CD4-positive, alpha-beta memory T cell (primary cell): ENCODE data around the gene KIF13A. TPM values are rescaled to one million over a fixed set of nuclear protein-coding genes. Genes with fewer than 3 reads are reported as not detected.
"Not testable (repeated sequence)": the region's sequence is repeated elsewhere in the genome, so short reads cannot be mapped to it uniquely, and the experiment has no call there.

ENCODE experiments used
- CTCF ChIA-PET: fragments of 350-600 bp; sonication (Branson Sonifier 250); formaldehyde crosslinking; loops from one replicate; lab custom pipeline; 2021; ENCODE audit warnings: inconsistent platforms; ENCODE audit not compliant: partially characterized antibody; lab: Charles Lee
- POLR2A ChIA-PET: fragments of 350-600 bp; sonication (Branson Sonifier 250); formaldehyde crosslinking; loops from one replicate; lab custom pipeline; 2021; ENCODE audit not compliant: partially characterized antibody; lab: Charles Lee
- DNase-seq, 5 donors: peaks; one replicate each; pipeline versions ENCODE4 v3.0.0 to v3.0.0-alpha.2; 2020 to 2022; ENCODE audit warnings: mixed read lengths in 1 of 5
- H3K27ac ChIP-seq: one replicate; pipeline ENCODE4 v1.7.0; 2013; ENCODE audit warnings: low read depth, low read length
- H3K27me3 ChIP-seq: 2 replicates; pipeline ENCODE4 v1.7.0; 2013; ENCODE audit warnings: mild to moderate bottlenecking, low read length, moderate library complexity; ENCODE audit not compliant: insufficient read depth
- H3K36me3 ChIP-seq: 2 replicates; pipeline ENCODE4 v1.7.0; 2013; ENCODE audit warnings: mild to moderate bottlenecking, low read length, moderate library complexity; ENCODE audit not compliant: insufficient read depth
- H3K4me1 ChIP-seq: 2 replicates; pipeline ENCODE4 v1.7.0; 2013; ENCODE audit warnings: mild to moderate bottlenecking, low read length, moderate library complexity; ENCODE audit not compliant: insufficient read depth
- H3K4me3 ChIP-seq, 2 donors: one replicate each; pipeline ENCODE4 v1.7.0; 2013; ENCODE audit warnings: low read length in 2 of 2, mild to moderate bottlenecking in 1 of 2
- H3K9me3 ChIP-seq, 2 donors: one replicate each; pipeline ENCODE4 v1.7.0; 2013; ENCODE audit warnings: low read length in 2 of 2, control low read depth in 1 of 2; ENCODE audit not compliant: control insufficient read depth in 1 of 2
- H3K27ac Mint-ChIP-seq, 7 donors: one replicate each; pipeline ENCODE4 v1.8.0; 2020 to 2021; ENCODE audit warnings: mixed read lengths in 7 of 7, mild to moderate bottlenecking in 6 of 7, inconsistent platforms in 3 of 7, moderate library complexity in 3 of 7
- H3K27me3 Mint-ChIP-seq, 2 donors: one replicate each; pipeline ENCODE4 v1.8.0; 2020 to 2021; ENCODE audit warnings: mixed read lengths in 2 of 2
- H3K36me3 Mint-ChIP-seq, 2 donors: one replicate each; pipeline ENCODE4 v1.8.0; 2020 to 2021; ENCODE audit warnings: mixed read lengths in 2 of 2, inconsistent platforms in 1 of 2, mild to moderate bottlenecking in 1 of 2
- H3K4me1 Mint-ChIP-seq, 4 donors: one replicate each; pipeline ENCODE4 v1.8.0; 2020 to 2021; ENCODE audit warnings: mixed read lengths in 4 of 4, mild to moderate bottlenecking in 1 of 4
- H3K4me3 Mint-ChIP-seq, 8 donors: one replicate each; pipeline ENCODE4 v1.8.0; 2020 to 2021; ENCODE audit warnings: mixed read lengths in 8 of 8, mild to moderate bottlenecking in 7 of 8, moderate library complexity in 6 of 8, inconsistent platforms in 3 of 8
- H3K9me3 Mint-ChIP-seq, 8 donors: one replicate each; pipeline ENCODE4 v1.8.0; 2020 to 2021; ENCODE audit warnings: mixed read lengths in 8 of 8, mild to moderate bottlenecking in 5 of 8, inconsistent platforms in 3 of 8, moderate library complexity in 1 of 8
- intact Hi-C: fragments of 100-400 bp; cut with micrococcal nuclease; formaldehyde crosslinking; loops from one replicate; pipeline ENCODE4 v1.15.1; 2023
- polyA plus RNA-seq, 2 donors: library from polyadenylated mRNA; unstranded; fragments of 300-500 nt; fragmentation: Illumina TruSeq; gene quantifications; one replicate each; pipeline ENCODE4 v1.2.3, GENCODE V29; 2021
- total RNA-seq, 2 experiments: library from RNA; stranded (reverse); gene quantifications; one replicate each; pipeline ENCODE4 v1.2.3, GENCODE V29; 2021

The KIF13A gene
- total and polyA plus RNA-seq, 4 experiments from 2014 or later, result 0.61 to 1.7 (median 1.5) TPM; not detected in 1

DNA sequence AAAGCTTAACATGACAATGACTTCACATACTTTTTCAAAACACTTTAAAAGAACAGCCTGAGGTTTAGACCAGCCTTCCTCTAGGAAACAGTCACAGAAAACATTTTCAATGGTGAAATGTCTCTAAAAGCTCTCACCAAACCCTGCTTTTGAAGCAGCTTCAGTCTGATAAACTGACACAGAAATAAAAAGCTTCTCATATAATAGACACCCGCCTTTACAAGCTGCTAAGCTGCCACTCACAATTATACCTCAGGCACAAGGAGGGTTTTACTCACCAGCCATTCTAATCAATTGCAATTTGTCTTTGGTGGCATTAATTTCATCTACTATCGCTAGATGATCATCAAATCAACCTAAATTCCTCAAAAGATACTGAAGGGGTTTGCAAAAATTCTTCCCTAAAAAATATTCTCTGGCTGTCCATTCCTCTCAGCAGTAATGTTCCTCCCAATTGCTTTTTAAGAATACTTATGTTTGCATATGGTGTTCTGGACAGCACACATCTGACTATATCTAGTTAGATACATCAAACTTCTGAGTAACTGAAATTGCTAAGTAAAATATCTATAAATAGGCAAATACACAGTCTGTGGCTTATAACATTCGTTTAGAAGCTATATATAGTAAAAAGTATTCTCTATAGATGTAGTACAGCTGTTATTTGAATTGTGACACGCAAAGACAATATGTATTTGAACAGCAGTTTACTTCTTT, 29.4 kb downstream of the KIF13A start:
- POLR2A ChIA-PET, result no interaction called here
- Mint-ChIP-seq H3K27me3 (peaks cover 12 to 14% of the 10 kb centered on the region in 2 donors), H3K9me3 (no peaks in the 10 kb centered on the region), H3K27ac (no peak overlapping the region), H3K4me1 (peaks cover 0 to 2% (median 0%) of the 10 kb centered on the region in 4 donors), H3K36me3 (no peaks in the 10 kb centered on the region), H3K4me3 (no peak overlapping the region)
- no peaks in the 10 kb centered on the region for H3K9me3 ChIP-seq
- CTCF ChIA-PET, result no interaction called here
- H3K36me3 ChIP-seq, result no peaks in the 10 kb centered on the region
- no peak for DNase-seq
- H3K27ac ChIP-seq, result no peak overlapping the region
- H3K4me1 ChIP-seq, result no peaks in the 10 kb centered on the region
- intact Hi-C loops, result no loop called here
- H3K4me3 ChIP-seq, result no peak overlapping the region
- no peaks in the 10 kb centered on the region for H3K27me3 ChIP-seq

GRCh38 chr6:17957498-17957897, 29.9 kb downstream of the KIF13A start:
- Mint-ChIP-seq H3K27me3 (peaks cover 11 to 12% of the 10 kb centered on the region in 2 donors), H3K27ac (no peak overlapping the region), H3K36me3 (no peaks in the 10 kb centered on the region), H3K9me3 (no peaks in the 10 kb centered on the region), H3K4me3 (no peak overlapping the region), H3K4me1 (peaks cover 0 to 2% (median 0%) of the 10 kb centered on the region in 4 donors)
- ChIA-PET CTCF (no interaction called here), POLR2A (no interaction called here)
- Histone ChIP-seq H3K36me3 (no peaks in the 10 kb centered on the region), H3K27ac (no peak overlapping the region), H3K9me3 (no peaks in the 10 kb centered on the region), H3K27me3 (no peaks in the 10 kb centered on the region), H3K4me3 (no peak overlapping the region), H3K4me1 (no peaks in the 10 kb centered on the region)
- intact Hi-C loops, result no loop called here
- DNase-seq, result no peak

DNA sequence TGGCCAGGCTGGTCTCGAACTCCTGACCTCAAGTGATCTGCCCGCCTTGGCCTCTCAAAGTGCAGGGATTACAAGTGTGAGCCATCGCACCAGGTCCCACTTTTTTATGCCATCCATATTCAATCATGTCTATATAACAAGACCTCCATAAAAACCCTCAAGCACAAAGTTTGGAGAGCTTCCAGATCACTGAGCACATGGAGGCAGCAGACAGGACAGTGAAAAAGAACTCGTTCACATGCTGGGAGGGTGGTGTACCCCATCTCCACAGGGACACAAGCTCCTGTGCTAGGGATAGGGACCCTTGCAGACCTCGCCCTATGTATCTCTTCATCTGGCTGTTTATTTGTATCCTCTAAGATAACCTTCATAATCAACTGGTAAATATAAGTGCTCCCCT, 30.3 kb downstream of the KIF13A start:
- Histone ChIP-seq H3K36me3 (no peaks in the 10 kb centered on the region), H3K4me3 (no peak overlapping the region), H3K4me1 (no peaks in the 10 kb centered on the region), H3K9me3 (no peaks in the 10 kb centered on the region), H3K27ac (no peak overlapping the region), H3K27me3 (no peaks in the 10 kb centered on the region)
- no peaks in the 10 kb centered on the region for H3K4me1 Mint-ChIP-seq
- DNase-seq, result no peak
- ChIA-PET POLR2A (no interaction called here), CTCF (no interaction called here)
- no peak overlapping the region for H3K27ac Mint-ChIP-seq
- no peaks in the 10 kb centered on the region for H3K36me3 Mint-ChIP-seq
- H3K4me3 Mint-ChIP-seq, result no peak overlapping the region
- H3K9me3 Mint-ChIP-seq, result no peaks in the 10 kb centered on the region
- intact Hi-C loops, result no loop called here
- H3K27me3 Mint-ChIP-seq, result peaks cover 11 to 12% of the 10 kb centered on the region in 2 donors

DNA sequence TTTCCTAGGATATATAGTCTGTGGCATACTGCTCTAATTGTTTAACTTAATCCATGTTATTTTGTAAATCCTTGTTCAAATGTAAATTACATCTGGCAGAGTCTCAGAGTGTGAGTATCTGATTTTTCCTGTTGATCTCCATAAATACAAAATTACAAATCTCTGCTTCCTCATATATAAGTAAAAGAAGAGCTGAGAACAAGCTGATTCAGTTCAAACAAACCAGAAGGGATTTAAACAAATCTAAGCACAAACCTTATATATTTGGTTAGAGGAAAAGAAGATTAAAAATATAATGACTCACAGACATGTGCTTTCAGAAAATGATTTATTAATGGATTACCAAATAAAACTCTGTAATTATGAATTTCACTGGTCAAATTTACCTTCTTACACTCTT, 37.3 kb downstream of the KIF13A start:
- POLR2A ChIA-PET, result no interaction called here
- intact Hi-C loops, result no loop called here
- H3K36me3 ChIP-seq, result no peaks in the 10 kb centered on the region
- DNase-seq, result no peak
- Mint-ChIP-seq H3K9me3 (peaks cover 0 to 4% (median 2%) of the 10 kb centered on the region in 8 donors), H3K36me3 (peaks cover 0 to 4% of the 10 kb centered on the region in 2 donors), H3K4me1 (no peaks in the 10 kb centered on the region), H3K27ac (no peak overlapping the region), H3K4me3 (no peak overlapping the region), H3K27me3 (peaks cover 5% of the 10 kb centered on the region in 2 donors)
- H3K4me3 ChIP-seq, result no peak overlapping the region
- H3K9me3 ChIP-seq, result no peaks in the 10 kb centered on the region
- CTCF ChIA-PET, result no interaction called here
- H3K27ac ChIP-seq, result no peak overlapping the region
- H3K4me1 ChIP-seq, result no peaks in the 10 kb centered on the region
- no peaks in the 10 kb centered on the region for H3K27me3 ChIP-seq

DNA sequence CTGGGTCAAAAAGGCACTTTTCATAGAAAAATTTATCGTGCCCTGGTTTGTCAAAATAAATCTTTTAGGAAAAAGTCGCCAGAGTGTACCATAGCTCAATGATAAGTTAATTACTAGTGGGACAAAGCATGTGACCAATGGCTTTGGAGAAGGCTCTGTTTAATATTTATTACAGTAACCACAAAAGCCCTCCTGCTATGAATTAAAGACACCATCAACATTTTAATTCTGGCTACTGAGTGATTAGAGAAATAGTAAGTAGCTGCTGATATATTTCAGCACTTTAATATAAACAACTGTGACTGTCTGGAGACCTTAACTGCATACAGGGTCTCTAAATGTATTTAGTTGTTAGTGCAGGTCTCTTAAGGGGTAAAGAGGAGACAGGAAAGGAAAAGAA, 38.3 kb downstream of the KIF13A start:
- Histone ChIP-seq H3K9me3 (no peaks in the 10 kb centered on the region), H3K27me3 (no peaks in the 10 kb centered on the region), H3K4me3 (no peak overlapping the region), H3K4me1 (no peaks in the 10 kb centered on the region), H3K36me3 (no peaks in the 10 kb centered on the region), H3K27ac (no peak overlapping the region)
- H3K27ac Mint-ChIP-seq, result no peak overlapping the region
- POLR2A ChIA-PET, result no interaction called here
- peaks cover 8% of the 10 kb centered on the region in 2 donors for H3K27me3 Mint-ChIP-seq
- H3K4me1 Mint-ChIP-seq, result no peaks in the 10 kb centered on the region
- H3K9me3 Mint-ChIP-seq, result peaks cover 0 to 4% (median 2%) of the 10 kb centered on the region in 8 donors
- DNase-seq, result no peak
- peaks cover 0 to 4% of the 10 kb centered on the region in 2 donors for H3K36me3 Mint-ChIP-seq
- CTCF ChIA-PET, result no interaction called here
- intact Hi-C loops, result no loop called here
- H3K4me3 Mint-ChIP-seq, result no peak overlapping the region

GRCh38 chr6:17948725-17949124, 38.7 kb downstream of the KIF13A start:
- H3K27ac Mint-ChIP-seq, result no peak overlapping the region
- Histone ChIP-seq H3K36me3 (no peaks in the 10 kb centered on the region), H3K4me1 (no peaks in the 10 kb centered on the region), H3K9me3 (no peaks in the 10 kb centered on the region), H3K27me3 (no peaks in the 10 kb centered on the region), H3K27ac (no peak overlapping the region), H3K4me3 (no peak overlapping the region)
- CTCF ChIA-PET, result no interaction called here
- intact Hi-C loops, result no loop called here
- no peak overlapping the region for H3K4me3 Mint-ChIP-seq
- H3K4me1 Mint-ChIP-seq, result no peaks in the 10 kb centered on the region
- peaks cover 0 to 4% of the 10 kb centered on the region in 2 donors for H3K36me3 Mint-ChIP-seq
- peaks cover 8 to 10% of the 10 kb centered on the region in 2 donors for H3K27me3 Mint-ChIP-seq
- no peak for DNase-seq
- peaks cover 0 to 4% (median 2%) of the 10 kb centered on the region in 8 donors for H3K9me3 Mint-ChIP-seq
- POLR2A ChIA-PET, result no interaction called here

GRCh38 chr6:17947574-17947973, 39.9 kb downstream of the KIF13A start:
- H3K4me3 ChIP-seq, H3K9me3 Mint-ChIP-seq, H3K36me3 Mint-ChIP-seq, intact Hi-C loops, H3K27me3 ChIP-seq, H3K9me3 ChIP-seq, DNase-seq, H3K4me3 Mint-ChIP-seq, H3K36me3 ChIP-seq, CTCF ChIA-PET, H3K27ac Mint-ChIP-seq, H3K4me1 Mint-ChIP-seq, H3K4me1 ChIP-seq, H3K27me3 Mint-ChIP-seq, POLR2A ChIA-PET, H3K27ac ChIP-seq: not testable (repeated sequence)
